Neural cell (in vitro differentiated cells): ENCODE data around the gene SND1.

Experiments used
- EP300 ChIP-seq: fragments of 450-650 bp; conservative IDR thresholded peaks from 2 replicates; pipeline ENCODE4 v1.6.1; 2014; ENCODE audit warnings: antibody characterized with exemption, mild to moderate bottlenecking, moderate library complexity; ENCODE audit not compliant: poor library complexity, severe bottlenecking
- EZH2 ChIP-seq: fragments of 200-600, 300-800 bp; shearing (Covaris generic), sonication (generic); IDR thresholded peaks from 2 replicates; pipeline ENCODE4 v1.6.1; 2014; ENCODE audit warnings: antibody characterized with exemption, low read length, borderline replicate concordance, mild to moderate bottlenecking; ENCODE audit not compliant: insufficient read depth, poor library complexity, severe bottlenecking
- MXI1 ChIP-seq: fragments of 450-650 bp; conservative IDR thresholded peaks from 2 replicates; pipeline ENCODE4 v1.6.1; 2014; ENCODE audit warnings: antibody characterized with exemption, mild to moderate bottlenecking; ENCODE audit not compliant: poor library complexity, severe bottlenecking
- POLR2AphosphoS5 ChIP-seq: IDR thresholded peaks from 2 replicates; pipeline ENCODE4 v1.6.1; 2012
- RAD21 ChIP-seq: fragments of 450-650 bp; conservative IDR thresholded peaks from 2 replicates; pipeline ENCODE4 v1.6.1; 2014; ENCODE audit warnings: antibody characterized with exemption, mild to moderate bottlenecking, moderate library complexity
- REST ChIP-seq: IDR thresholded peaks from 2 replicates; pipeline ENCODE4 v1.6.1; 2012; ENCODE audit warnings: borderline replicate concordance
- TAF1 ChIP-seq: IDR thresholded peaks from 2 replicates; pipeline ENCODE4 v1.6.1; 2012; ENCODE audit warnings: low read depth
- TF ChIP-seq, protein P1 (sequence below): fragments of 450-650 bp; IDR thresholded peaks from 2 replicates; pipeline ENCODE4 v1.5.1; 2014; ENCODE audit warnings: antibody characterized with exemption, mild to moderate bottlenecking, moderate library complexity; ENCODE audit not compliant: poor library complexity, severe bottlenecking

DNA sequence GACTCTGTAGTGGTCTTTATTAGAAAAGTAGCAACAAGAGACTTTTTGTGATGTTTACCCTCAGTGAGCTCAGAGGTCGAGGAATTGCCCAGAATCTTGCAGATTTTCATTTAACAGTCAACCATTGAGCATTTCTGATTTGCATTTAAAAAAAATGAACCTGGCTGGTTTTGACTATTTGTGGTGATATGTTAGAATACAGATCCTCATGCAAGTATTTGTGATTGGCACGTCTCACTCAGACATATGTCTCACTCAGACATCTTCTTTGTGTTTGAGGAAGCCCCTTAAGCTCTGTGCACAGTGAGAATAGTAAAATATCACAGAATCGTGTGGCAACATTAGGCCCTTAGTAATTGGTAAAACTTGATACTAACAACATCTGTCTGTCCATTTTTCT is 113.2 kb downstream of the SND1 start:
- TF ChIP-seq, protein P1, sequence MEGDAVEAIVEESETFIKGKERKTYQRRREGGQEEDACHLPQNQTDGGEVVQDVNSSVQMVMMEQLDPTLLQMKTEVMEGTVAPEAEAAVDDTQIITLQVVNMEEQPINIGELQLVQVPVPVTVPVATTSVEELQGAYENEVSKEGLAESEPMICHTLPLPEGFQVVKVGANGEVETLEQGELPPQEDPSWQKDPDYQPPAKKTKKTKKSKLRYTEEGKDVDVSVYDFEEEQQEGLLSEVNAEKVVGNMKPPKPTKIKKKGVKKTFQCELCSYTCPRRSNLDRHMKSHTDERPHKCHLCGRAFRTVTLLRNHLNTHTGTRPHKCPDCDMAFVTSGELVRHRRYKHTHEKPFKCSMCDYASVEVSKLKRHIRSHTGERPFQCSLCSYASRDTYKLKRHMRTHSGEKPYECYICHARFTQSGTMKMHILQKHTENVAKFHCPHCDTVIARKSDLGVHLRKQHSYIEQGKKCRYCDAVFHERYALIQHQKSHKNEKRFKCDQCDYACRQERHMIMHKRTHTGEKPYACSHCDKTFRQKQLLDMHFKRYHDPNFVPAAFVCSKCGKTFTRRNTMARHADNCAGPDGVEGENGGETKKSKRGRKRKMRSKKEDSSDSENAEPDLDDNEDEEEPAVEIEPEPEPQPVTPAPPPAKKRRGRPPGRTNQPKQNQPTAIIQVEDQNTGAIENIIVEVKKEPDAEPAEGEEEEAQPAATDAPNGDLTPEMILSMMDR, result no peak
- TF ChIP-seq TAF1, result no peak
- no peak for TF ChIP-seq MXI1
- TF ChIP-seq EP300, result no peak
- TF ChIP-seq EZH2, result no peak
- TF ChIP-seq REST, result no peak
- no peak for TF ChIP-seq POLR2AphosphoS5
- no peak for TF ChIP-seq RAD21
